ENCODE results near the gene LYRM2.

LYRM2 gene

DNA sequence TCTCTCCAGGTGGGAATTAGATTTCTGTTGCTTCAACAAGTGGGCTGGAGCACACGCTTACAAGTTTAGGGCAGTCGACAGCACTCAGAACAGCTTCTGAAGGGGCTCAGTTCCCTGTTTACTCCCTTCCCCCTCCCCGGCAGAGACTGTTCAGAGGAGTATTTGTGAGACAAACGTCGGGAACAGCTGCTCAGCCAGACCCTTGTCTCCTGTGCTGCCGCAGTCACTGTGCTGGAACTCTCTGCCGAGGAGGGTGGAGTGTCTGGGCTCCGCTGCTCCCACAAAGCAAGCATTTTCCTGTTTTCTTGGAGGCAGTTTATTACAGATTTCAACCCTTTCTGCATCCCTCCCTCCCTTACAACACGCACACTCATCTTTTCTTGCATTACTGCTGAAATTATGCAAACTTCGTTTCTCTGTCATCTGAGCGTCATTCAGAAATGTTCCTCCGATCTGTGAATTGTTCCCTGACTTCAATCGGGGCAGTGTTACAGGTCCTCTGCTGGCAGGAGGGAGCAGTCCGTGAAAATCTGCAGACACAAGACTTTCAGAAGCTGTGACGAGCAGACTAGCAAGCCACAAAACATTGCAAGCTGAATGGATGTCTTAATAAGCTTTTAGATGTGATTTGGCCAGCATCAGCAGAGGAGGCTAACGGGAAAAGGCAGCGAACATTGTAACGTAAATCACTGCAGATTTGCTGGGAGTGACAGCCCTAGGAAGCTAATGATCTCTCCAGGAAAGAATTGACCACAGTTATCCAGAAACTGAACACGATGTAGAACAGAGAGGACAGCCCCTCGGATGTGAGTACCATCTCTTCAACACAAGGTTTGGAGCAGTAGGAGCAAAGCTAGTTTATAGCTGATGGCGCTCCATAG, 76.2 kb downstream of the LYRM2 start:
- in situ Hi-C loops (cut with MboI; ENCODE audit: low sequenced_read_pairs): no loop called here

GRCh38 chr6:89559487-89559886, 79.1 kb downstream of the LYRM2 start:
- in situ Hi-C loops (cut with MboI; ENCODE audit: low sequenced_read_pairs): no loop called here

DNA sequence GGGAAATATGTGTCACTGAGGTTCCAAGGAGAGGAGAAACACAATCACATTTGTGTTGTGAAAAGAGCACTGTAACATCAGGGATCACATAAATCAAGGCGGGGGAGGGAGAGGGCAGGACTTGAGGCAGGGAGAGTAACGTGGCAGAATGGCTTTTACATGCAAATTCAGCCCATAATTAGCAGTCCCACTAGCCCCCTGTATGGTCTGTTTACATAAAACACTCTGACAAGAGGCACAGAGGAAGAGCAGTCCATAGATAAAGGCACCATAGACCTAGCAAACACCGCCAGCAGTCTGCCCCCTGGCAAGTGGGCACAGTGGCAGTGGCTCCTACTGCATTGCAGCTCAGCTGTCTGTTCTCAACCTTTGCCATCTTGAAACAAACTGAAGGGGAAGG, 82.7 kb downstream of the LYRM2 start:
- in situ Hi-C loops (cut with MboI; ENCODE audit: low sequenced_read_pairs): no loop called here

DNA sequence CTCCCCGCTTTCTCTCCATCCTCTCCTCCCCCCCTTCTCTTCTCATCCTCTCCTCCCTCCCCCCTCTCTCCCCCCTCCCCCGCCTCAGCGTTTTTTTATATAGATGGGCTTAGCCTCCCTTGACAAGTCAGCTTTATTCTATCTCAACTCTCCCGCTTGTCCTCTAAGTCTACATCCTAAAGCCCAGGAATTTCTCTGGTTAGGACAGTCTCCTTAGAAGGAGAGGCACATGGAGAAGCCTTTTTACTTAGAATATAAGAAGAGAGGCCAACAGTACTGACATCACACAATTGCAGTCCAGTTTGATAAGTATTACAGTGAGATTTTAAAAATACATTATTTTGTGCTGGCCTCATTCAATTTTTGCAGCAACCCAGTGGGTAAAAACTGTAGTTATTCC, 83.5 kb downstream of the LYRM2 start:
- in situ Hi-C loops (cut with MboI; ENCODE audit: low sequenced_read_pairs): no loop called here

DNA sequence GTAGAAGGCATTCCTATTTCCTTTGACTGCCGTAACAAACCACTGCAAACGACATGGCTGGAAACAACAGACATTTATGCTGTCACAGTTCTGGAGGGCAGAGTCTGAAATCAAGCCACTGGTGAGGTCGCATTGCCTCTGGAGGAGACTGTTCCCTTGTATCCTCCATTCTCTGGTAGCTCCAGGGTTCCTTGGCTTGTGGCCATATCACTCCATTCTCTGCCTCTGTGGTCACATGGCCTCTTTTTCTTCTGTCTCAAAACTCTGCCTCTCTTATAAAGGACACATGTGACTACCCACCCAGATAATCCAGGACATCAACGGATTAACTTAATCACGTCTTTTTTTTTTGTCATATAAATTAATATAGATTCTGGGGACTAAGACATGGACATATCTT, 84.4 kb downstream of the LYRM2 start:
- in situ Hi-C loops (cut with MboI; ENCODE audit: low sequenced_read_pairs): no loop called here

DNA sequence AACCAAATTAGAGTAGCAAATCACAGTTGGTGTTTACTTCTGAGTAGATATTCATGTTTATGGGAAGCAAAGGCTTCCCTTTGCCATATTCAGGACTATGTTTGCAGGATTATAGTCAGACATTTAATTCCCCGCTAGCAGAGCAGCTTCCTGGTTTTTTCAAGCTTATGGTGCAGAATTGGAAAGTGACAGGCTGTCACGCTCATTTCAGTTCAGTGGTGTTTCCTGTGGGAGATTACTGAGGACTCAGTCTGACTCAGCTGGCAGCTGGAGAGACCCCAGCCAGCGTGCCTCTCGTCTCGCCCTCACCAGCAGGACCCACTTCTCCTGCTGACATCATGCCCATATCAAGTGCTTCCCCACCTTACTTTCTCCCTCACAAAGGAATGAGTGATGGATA, 85.1 kb downstream of the LYRM2 start:
- in situ Hi-C loops (cut with MboI; ENCODE audit: low sequenced_read_pairs): no loop called here

DNA sequence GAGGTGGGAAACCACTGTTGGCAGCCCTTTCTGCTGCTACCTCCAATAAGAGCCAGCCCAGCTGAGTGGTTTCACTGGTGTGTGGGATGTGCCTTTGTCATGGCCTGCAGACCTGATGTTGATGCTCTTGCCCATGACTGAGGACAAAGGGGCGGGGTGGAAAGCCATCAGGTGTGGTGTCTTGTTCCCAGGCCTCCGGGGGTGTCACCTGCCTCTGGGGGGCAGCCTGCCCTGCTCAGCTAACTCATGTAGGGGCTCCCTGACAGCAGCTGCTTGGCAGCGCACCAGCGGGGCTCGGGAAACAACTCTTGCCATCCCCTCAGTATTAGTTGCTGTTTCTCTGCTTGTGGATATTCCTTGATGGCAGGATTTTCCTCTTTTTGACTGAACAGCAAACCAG, 91.3 kb downstream of the LYRM2 start:
- in situ Hi-C loops (cut with MboI; ENCODE audit: low sequenced_read_pairs): no loop called here

DNA sequence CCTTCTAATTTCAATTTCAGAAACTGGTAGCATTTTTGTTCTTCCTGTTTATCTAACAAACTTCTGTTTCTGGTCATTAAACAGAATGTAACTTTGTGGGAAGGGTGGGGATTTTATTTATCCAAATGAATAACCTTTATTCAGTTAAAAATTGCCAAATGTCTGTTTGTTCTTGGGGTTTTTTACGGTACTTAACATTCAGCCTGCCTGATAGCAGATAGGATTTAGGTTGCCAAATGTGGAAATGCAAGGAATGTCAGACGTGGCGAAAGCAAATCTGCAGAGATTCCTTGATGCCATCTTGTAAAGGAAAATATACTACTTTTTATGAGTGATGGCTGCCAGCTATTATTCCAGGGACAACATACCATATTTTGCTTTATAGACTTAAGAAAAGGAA, 95.7 kb downstream of the LYRM2 start:
- in situ Hi-C loops (cut with MboI; ENCODE audit: low sequenced_read_pairs): no loop called here

DNA sequence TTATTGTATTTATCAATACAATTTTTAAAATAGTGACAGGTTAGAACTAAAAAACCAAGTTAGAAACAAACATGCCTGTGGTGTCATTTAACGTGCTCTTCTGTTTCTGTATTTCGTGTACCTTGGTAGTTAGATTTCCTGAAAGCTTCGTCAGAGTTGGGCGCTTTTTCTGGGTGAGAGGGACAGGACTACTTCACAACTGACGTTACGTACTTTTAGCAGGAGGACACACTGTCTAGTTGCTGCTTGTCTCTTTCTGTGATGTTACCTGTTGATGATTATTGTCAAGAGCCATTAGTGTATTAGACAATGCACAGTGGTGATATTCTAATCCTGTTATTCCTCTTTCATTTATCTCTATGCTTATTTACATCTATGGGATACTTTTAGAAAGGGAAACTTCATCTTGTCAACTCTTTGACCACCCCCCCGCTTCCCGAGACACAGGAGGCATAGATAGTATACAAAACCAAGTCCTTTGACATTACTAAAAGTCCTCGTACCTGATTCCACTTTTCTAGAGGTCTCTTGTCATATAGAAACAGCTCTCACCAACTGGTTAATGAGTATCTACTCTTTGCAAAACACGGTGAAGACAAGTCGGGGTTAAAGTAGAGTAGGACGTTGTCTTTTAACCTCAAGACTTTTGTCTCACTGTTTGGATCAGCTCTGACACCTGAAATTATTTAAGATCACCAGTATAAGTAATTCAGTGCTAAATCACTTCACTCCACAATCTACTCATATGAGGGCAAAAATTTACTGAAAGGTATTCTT, 96.3 kb downstream of the LYRM2 start:
- in situ Hi-C loops (cut with MboI; ENCODE audit: low sequenced_read_pairs): no loop called here

- in situ Hi-C loops (cut with MboI; ENCODE audit: low sequenced_read_pairs): no loop called here
Measured at GRCh38 chr6:89539779-89540178, 98.8 kb downstream of the LYRM2 start.

GRCh38 chr6:89536231-89536630, 102.3 kb downstream of the LYRM2 start:
- in situ Hi-C loops (cut with MboI; ENCODE audit: low sequenced_read_pairs): no loop called here

- in situ Hi-C loops (cut with MboI; ENCODE audit: low sequenced_read_pairs): no loop called here
Measured at GRCh38 chr6:89530982-89531381, 107.6 kb downstream of the LYRM2 start.

GRCh38 chr6:89528866-89529265, 109.7 kb downstream of the LYRM2 start:
- in situ Hi-C loops (cut with MboI; ENCODE audit: low sequenced_read_pairs): no loop called here

DNA sequence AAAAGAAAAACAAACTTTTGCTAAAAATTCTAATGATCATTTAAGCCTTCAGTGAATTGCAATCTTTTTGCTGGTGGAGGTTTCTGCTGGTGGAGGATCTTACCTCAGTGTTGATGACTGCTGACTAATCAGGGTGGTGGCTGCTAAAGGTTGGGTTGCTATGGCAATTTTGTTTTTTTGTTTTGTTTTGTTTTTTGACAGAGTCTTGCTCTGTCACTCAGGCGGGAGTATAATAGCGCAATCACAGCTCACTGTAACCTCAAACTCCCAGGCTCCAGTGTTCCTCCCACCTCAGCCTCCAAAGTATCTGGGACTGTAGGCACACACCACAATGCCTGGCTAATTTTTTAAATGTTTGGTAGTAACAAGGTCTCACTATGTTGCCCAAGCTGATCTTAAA, 110.9 kb downstream of the LYRM2 start:
- in situ Hi-C loops (cut with MboI; ENCODE audit: low sequenced_read_pairs): no loop called here

- in situ Hi-C loops (cut with MboI; ENCODE audit: low sequenced_read_pairs): no loop called here
Measured at GRCh38 chr6:89526563-89526869, 112.0 kb downstream of the LYRM2 start.

DNA sequence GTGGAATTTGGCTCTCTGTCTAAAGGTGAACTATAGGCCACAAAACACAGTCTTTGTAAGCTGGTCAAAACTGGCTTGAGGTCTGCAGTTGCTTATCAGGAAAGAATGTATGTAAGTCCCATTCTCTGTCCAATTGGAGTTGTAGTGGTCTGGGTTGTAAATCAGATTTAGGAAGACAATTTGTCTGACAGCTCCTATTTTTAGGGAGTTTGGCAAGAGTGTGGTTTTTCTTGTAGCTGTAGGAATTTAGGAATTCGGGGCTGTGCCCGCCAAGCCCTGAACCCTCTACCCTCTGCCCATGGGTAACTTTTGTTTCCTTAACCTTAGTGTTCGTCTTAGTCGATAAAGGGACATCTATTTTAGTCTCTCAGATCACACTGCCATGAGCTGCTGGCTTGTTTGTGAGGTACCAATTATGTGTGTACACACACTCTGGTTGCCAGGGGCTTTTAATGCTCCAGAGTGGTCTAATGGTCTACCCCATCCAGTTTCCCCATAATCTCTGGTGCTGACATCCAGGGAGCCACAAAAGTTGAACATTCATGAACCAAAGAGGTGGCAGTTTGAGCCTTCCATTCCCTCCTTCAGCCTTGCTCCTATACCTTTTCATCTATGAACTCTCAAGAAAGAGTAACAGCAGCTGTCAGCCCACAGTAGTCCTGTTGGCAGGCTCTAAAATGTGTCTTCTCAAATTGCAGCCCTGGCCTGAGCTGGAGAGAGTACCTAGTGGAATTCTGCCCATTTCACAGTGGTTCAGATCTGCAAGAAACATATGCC, 112.6 kb downstream of the LYRM2 start:
- in situ Hi-C loops (cut with MboI; ENCODE audit: low sequenced_read_pairs): no loop called here

GRCh38 chr6:89522778-89523177, 115.8 kb downstream of the LYRM2 start:
- in situ Hi-C loops (cut with MboI; ENCODE audit: low sequenced_read_pairs): no loop called here

DNA sequence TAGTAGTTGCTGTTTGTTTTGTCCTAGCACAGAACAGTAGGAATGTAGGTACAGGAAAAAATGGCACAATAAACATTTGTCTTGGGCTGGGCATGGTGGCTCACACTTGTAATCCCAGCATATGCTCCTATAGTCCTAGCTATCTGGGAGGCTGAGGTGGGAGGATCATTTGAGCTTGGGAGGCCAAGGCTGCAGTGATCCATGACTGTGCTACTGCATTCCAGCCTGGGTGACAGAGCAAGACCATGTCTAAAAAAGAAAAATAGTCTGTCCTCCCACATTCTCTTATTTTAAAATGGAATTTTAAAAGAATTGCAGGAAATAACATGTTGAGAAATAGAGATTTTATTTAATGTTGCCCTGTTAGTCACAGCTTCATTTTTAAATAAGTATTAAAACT, 117.8 kb downstream of the LYRM2 start:
- in situ Hi-C loops (cut with MboI; ENCODE audit: low sequenced_read_pairs): no loop called here

- in situ Hi-C loops (cut with MboI; ENCODE audit: low sequenced_read_pairs): no loop called here
Measured at GRCh38 chr6:89518352-89519055, 120.0 kb downstream of the LYRM2 start.

All from HL-60/S4 treated with phorbol 12-myristate 13-acetate at 8.2 ng/mL for 4 days and 3 days (cell line).